Calu3 (cell line): ENCODE measurements around the gene POFUT1. TPM values are rescaled to one million over a fixed set of nuclear protein-coding genes. Genes with fewer than 3 reads are reported as not detected.
"Not testable (repeated sequence)": the region's sequence is repeated elsewhere in the genome, so short reads cannot be mapped to it uniquely, and the experiment has no call there.

Experiments
- BruUV-seq: library from RNA; stranded (reverse); fragments of 400-500 nt; replicated peaks from 2 replicates; lab custom pipeline; 2021; lab: Mats Ljungman, UMichigan
- CTCF ChIA-PET: fragments of 300-600 bp; sonication (Branson Sonifier 250); formaldehyde crosslinking; loops from one replicate; lab custom pipeline; 2022; ENCODE audit warnings: antibody characterized with exemption; lab: Charles Lee
- DNase-seq: peaks from one replicate; pipeline ENCODE4 v3.0.0; 2022
- H3K27ac Mint-ChIP-seq: one replicate; pipeline ENCODE4 v1.8.0; 2022; ENCODE audit warnings: mixed read lengths; ENCODE audit not compliant: unreplicated experiment
- H3K27me3 Mint-ChIP-seq: one replicate; pipeline ENCODE4 v1.8.0; 2022; ENCODE audit warnings: mixed read lengths; ENCODE audit not compliant: unreplicated experiment
- H3K36me3 Mint-ChIP-seq: one replicate; pipeline ENCODE4 v1.8.0; 2022; ENCODE audit warnings: mild to moderate bottlenecking, moderate library complexity, mixed read lengths; ENCODE audit not compliant: insufficient read depth, unreplicated experiment
- H3K4me1 Mint-ChIP-seq: one replicate; pipeline ENCODE4 v1.8.0; 2022; ENCODE audit warnings: mild to moderate bottlenecking, low read depth, mixed read lengths; ENCODE audit not compliant: unreplicated experiment
- H3K4me3 Mint-ChIP-seq: one replicate; pipeline ENCODE4 v1.8.0; 2022; ENCODE audit warnings: mild to moderate bottlenecking, low read depth, moderate library complexity, mixed read lengths; ENCODE audit not compliant: unreplicated experiment
- H3K9me3 Mint-ChIP-seq: one replicate; pipeline ENCODE4 v1.8.0; 2022; ENCODE audit warnings: low read depth, mixed read lengths; ENCODE audit not compliant: unreplicated experiment
- CTCF ChIP-seq: fragments of 200-600 bp; IDR thresholded peaks from one replicate; pipeline ENCODE4 v1.8.0; 2022; ENCODE audit warnings: antibody characterized with exemption; ENCODE audit not compliant: unreplicated experiment
- intact Hi-C: fragments of 100-400 bp; cut with micrococcal nuclease; formaldehyde crosslinking; loops from one replicate; pipeline ENCODE4 v1.10.0; 2022; ENCODE audit not compliant: unreplicated experiment
- total RNA-seq: library from RNA; stranded (reverse); gene quantifications from 2 replicates; pipeline ENCODE4 v1.2.3, GENCODE V29; 2022

Gene POFUT1
- total RNA-seq, 1 experiment from 2014 or later, result 87.3 TPM

- Mint-ChIP-seq H3K4me3 (no peak overlapping the region), H3K4me1 (no peaks in the 10 kb centered on the region), H3K27ac (no peak overlapping the region), H3K36me3 (no peaks in the 10 kb centered on the region), H3K9me3 (no peaks in the 10 kb centered on the region), H3K27me3 (no peaks in the 10 kb centered on the region)
- TF ChIP-seq CTCF, result no peak
- DNase-seq, result no peak
- no TSS peak for BruUV-seq
- intact Hi-C loops, result no loop called here
- CTCF ChIA-PET, result no interaction called here
Observed at GRCh38 chr20:32248043-32248442, 40.4 kb downstream of the POFUT1 start.

- intact Hi-C loops, result no loop called here
- DNase-seq, result no peak
- H3K4me3 Mint-ChIP-seq, result no peak overlapping the region
- H3K9me3 Mint-ChIP-seq, result no peaks in the 10 kb centered on the region
- no peaks in the 10 kb centered on the region for H3K36me3 Mint-ChIP-seq
- BruUV-seq, result no TSS peak
- TF ChIP-seq CTCF, result no peak
- CTCF ChIA-PET, result interaction anchor here (0.6 to 1.1 kb wide), 2 partner anchors 20 to 215 kb away, joined by 3 to 6 read pairs; no protein-coding TSS in a partner anchor
- H3K4me1 Mint-ChIP-seq, result no peaks in the 10 kb centered on the region
- no peak overlapping the region for H3K27ac Mint-ChIP-seq
- no peaks in the 10 kb centered on the region for H3K27me3 Mint-ChIP-seq
Observed at GRCh38 chr20:32249030-32249738, 41.5 kb downstream of the POFUT1 start.

DNA sequence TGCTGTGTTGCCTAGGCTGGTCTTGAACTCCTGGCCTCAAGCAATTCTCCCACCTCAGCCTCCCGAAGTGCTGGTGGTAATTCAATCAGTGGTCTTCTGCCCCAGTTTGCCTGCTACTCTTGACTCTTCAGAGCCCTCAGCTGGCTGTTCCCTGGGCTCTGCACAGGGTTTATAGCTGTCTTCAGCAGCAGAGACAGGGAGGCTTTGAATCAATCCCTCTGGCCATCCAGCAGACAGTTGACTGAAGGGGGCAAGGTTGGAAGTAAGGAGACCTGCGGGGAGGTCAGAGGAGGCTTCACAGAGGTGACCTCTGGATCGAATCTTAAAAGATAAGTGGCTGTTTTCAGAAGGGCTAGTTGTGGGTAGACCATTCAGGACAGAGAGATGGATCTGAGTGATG, 43.8 kb downstream of the POFUT1 start:
- Mint-ChIP-seq H3K27ac (no peak overlapping the region), H3K27me3 (no peaks in the 10 kb centered on the region), H3K36me3 (no peaks in the 10 kb centered on the region), H3K9me3 (no peaks in the 10 kb centered on the region), H3K4me3 (no peak overlapping the region), H3K4me1 (peaks cover 5% of the 10 kb centered on the region)
- intact Hi-C loops, result no loop called here
- no peak for TF ChIP-seq CTCF
- DNase-seq, result no peak
- BruUV-seq, result no TSS peak
- CTCF ChIA-PET, result no interaction called here

DNA sequence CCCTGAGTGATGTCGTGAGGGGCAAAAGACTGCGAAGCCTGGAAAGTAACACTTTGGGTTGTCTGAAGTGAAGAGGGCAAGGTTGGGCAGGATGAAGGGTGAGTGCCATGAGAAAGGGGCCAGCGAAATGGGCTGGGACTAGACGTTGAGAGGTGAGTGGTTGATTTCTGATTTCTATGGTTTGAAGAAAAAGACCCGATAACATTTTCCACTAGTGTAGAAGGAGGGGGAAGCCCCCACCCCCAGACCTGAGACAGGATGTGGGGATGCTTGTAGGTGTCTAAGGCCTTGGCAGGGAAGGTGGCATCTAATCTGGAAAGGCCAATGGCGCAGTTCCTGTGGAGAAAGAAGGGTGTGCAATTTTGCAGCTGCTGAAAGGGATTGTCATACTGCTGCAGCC, 44.5 kb downstream of the POFUT1 start:
- intact Hi-C loops, result no loop called here
- no peaks in the 10 kb centered on the region for H3K9me3 Mint-ChIP-seq
- BruUV-seq, result no TSS peak
- H3K4me3 Mint-ChIP-seq, result no peak overlapping the region
- CTCF ChIA-PET, result no interaction called here
- no peak for TF ChIP-seq CTCF
- no peaks in the 10 kb centered on the region for H3K27me3 Mint-ChIP-seq
- no peak for DNase-seq
- no peak overlapping the region for H3K27ac Mint-ChIP-seq
- H3K36me3 Mint-ChIP-seq, result no peaks in the 10 kb centered on the region
- H3K4me1 Mint-ChIP-seq, result peaks cover 11% of the 10 kb centered on the region

DNA sequence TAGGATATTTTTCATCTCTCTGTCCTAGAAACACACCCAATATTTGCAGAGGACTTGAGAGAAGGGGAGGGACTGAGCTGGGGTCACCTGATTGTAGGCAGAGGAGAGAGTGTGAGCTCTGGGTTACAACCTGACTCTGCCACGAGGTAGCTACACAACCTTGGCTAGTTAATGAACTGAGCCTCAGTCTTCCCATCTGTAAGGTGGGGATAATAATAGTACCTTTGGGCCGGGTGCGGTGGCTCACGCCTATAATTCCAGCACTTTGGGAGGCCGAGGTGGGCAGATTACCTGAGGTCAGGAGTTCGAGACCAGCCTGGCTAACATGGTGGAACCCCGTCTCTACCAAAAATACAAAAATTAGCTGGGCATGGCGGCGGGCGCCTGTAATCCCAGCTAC, 53.3 kb downstream of the POFUT1 start:
- peaks cover 11% of the 10 kb centered on the region for H3K4me1 Mint-ChIP-seq
- intact Hi-C loops, H3K27me3 Mint-ChIP-seq, CTCF ChIA-PET, H3K27ac Mint-ChIP-seq, DNase-seq, H3K36me3 Mint-ChIP-seq, BruUV-seq, H3K4me3 Mint-ChIP-seq, H3K9me3 Mint-ChIP-seq: not testable (repeated sequence)
